Stomach (tissue), 9 donors: Measurements from ENCODE around the gene KIF13A. TPM values are rescaled to one million over a fixed set of nuclear protein-coding genes. Genes with fewer than 3 reads are reported as not detected.

ENCODE experiments used
- DNase-seq, 2 donors: peaks; one replicate each; pipeline versions ENCODE4 v3.0.0 to v3.0.0-alpha.2; 2013 to 2019
- H3K27ac ChIP-seq, 5 donors: fragments of 200-600 bp in 4 of 5; sonication (generic) in 4 of 5; one replicate each; pipeline ENCODE4 v1.5.1; 2013 to 2019; ENCODE audit warnings: mild to moderate bottlenecking in 1 of 5, moderate library complexity in 1 of 5
- H3K27me3 ChIP-seq, 3 donors: fragments of 200-600 bp; sonication (generic); one replicate each; pipeline ENCODE4 v1.5.1; 2017 to 2019; ENCODE audit warnings: mixed run types in 1 of 3
- H3K36me3 ChIP-seq, 4 donors: fragments of 200-600 bp; sonication (generic); 1 replicate in 3 of 4; 2 replicates in 1 of 4; pipeline ENCODE4 v1.5.1; 2016 to 2019
- H3K4me1 ChIP-seq, 4 donors: fragments of 200-600 bp; sonication (generic); one replicate each; pipeline ENCODE4 v1.5.1; 2016 to 2019
- H3K4me3 ChIP-seq, 4 donors: fragments of 200-600 bp; sonication (generic) in 3 of 4; one replicate each; pipeline ENCODE4 v1.5.1; 2016 to 2019; ENCODE audit warnings: mild to moderate bottlenecking in 1 of 4
- H3K9me3 ChIP-seq, 4 donors: fragments of 200-600 bp; sonication (generic); one replicate each; pipeline ENCODE4 v1.5.1; 2016 to 2019
- EP300 ChIP-seq: sonication (generic); formaldehyde crosslinking; IDR thresholded peaks from one replicate; pipeline ENCODE4 v1.6.1; 2017; ENCODE audit warnings: antibody characterized with exemption
- POLR2A ChIP-seq, 4 donors: fragments of 450-650 bp; IDR thresholded peaks; one replicate each; pipeline ENCODE4 v1.6.1; 2016; ENCODE audit warnings: antibody characterized with exemption in 4 of 4, control low read depth in 2 of 4, mild to moderate bottlenecking in 1 of 4, moderate library complexity in 1 of 4
- POLR2AphosphoS5 ChIP-seq, 3 donors: sonication (generic); formaldehyde crosslinking; IDR thresholded peaks; one replicate each; pipeline ENCODE4 v1.6.1; 2016; ENCODE audit warnings: antibody characterized with exemption in 3 of 3
- WGBS, 5 donors: extraction: QIAGEN DNeasy Blood & Tissue Kit in 3 of 5; methylation state at CpG; one replicate each; pipeline versions ENCODE4 v1.1.5 to v1.1.7; 2013 to 2018; 5-methylcytosine and 5-hydroxymethylcytosine counted together
- intact Hi-C: fragments of 100-400 bp; cut with DNase I; formaldehyde crosslinking; loops from one replicate; pipeline ENCODE4 v1.15.1; 2023; ENCODE audit warnings: low total_unique reads
- polyA plus RNA-seq, 3 donors: library from polyadenylated mRNA; stranded (reverse); fragments of 200-250 nt; gene quantifications; one replicate each; pipeline ENCODE4 v1.2.3, GENCODE V29; 2013
- total RNA-seq, 5 donors: library from RNA; depleted of rRNA; stranded (reverse); fragments of >200 nt; gene quantifications; one replicate each; pipeline versions ENCODE4 v1.1.0 to v1.2.3, GENCODE V29; 2014 to 2016
- TF ChIP-seq, protein P1 (sequence below), 7 experiments: fragments of 450-650 bp in 4 of 7; fragments of 200-600 bp in 3 of 7; sonication (generic) in 3 of 7; IDR thresholded peaks; one replicate each; pipeline ENCODE4 v1.5.1; 2016 to 2019; ENCODE audit warnings: antibody characterized with exemption in 7 of 7, control low read depth in 2 of 7, mild to moderate bottlenecking in 1 of 7
- donor health status: healthy with polysubstance abuse.
- donor health status: Bipolar disorder and iron deficiency.
- donor health status: healthy.

KIF13A gene
- total and polyA plus RNA-seq, 8 donors: 9.2 to 60.6 (median 23.6) TPM

DNA sequence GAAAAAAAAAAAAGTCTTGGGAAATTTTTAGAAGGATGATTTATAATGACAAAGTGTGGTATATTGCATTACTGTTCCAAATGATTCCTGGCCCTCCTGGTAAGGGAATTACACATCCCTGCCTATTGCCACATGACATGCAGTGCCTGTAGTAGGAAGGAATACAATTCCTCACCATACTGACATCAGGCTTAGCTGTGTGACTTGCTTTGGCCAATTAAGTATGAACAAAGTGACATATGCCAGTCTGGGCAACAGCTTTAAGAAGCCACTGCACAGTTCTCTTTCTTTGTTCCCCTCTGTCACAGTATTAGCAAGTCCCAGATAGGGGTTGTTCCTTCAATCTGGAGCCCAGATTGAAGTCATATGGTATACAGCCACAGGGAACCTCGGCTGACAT, 100.5 kb downstream of the KIF13A start:
- no peaks in the 10 kb centered on the region for H3K27me3 ChIP-seq
- H3K36me3 ChIP-seq: no peaks in the 10 kb centered on the region
- H3K9me3 ChIP-seq: no peaks in the 10 kb centered on the region
- H3K27ac ChIP-seq: no peak overlapping the region
- TF ChIP-seq EP300 (no peak), POLR2A (IDR thresholded peaks at IDR 0.05) (no peak), POLR2AphosphoS5 (IDR thresholded peaks at IDR 0.05) (no peak)
- TF ChIP-seq, protein P1, sequence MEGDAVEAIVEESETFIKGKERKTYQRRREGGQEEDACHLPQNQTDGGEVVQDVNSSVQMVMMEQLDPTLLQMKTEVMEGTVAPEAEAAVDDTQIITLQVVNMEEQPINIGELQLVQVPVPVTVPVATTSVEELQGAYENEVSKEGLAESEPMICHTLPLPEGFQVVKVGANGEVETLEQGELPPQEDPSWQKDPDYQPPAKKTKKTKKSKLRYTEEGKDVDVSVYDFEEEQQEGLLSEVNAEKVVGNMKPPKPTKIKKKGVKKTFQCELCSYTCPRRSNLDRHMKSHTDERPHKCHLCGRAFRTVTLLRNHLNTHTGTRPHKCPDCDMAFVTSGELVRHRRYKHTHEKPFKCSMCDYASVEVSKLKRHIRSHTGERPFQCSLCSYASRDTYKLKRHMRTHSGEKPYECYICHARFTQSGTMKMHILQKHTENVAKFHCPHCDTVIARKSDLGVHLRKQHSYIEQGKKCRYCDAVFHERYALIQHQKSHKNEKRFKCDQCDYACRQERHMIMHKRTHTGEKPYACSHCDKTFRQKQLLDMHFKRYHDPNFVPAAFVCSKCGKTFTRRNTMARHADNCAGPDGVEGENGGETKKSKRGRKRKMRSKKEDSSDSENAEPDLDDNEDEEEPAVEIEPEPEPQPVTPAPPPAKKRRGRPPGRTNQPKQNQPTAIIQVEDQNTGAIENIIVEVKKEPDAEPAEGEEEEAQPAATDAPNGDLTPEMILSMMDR (IDR thresholded peaks at IDR 0.05): no peak
- peaks cover 9 to 54% (median 29%) of the 10 kb centered on the region in 4 donors for H3K4me1 ChIP-seq
- intact Hi-C loops: no loop called here
- 79 to 94% (median 90%) methylated on average over 1 of the region's 1 CpG for WGBS, 5 donors
- no peak for DNase-seq
- no peak overlapping the region for H3K4me3 ChIP-seq

DNA sequence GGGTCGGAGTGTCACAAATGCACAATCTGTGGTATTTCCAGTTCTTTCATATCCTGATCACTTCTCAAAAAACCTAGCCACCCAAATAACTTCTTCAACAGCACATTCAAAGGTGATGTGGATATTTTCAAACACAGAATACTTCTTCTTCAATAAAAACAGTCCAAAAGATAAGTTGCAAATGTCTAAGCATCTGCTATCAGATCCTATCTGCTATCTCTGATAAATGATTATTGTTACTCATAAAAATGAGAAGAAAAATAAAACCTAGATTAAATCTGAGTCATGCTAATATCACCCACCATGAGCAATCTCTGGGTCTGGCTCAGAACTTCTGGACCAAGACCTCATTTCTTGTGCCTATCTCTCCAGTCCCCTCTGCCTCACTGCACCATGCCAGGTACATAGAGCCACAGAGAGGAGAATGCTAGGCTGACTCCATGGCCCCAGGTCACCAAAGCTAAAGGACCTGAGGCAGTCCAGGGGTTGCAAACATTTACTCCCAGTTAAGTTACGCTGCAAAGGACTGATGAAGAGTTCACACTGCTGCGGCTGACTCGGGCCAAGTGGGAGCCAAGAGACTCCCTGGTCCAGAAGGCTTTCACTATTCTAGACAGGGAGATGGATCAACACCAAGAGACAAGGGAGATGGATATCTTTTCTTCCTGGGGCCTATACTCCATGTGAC, 101.4 kb downstream of the KIF13A start:
- no peaks in the 10 kb centered on the region for H3K36me3 ChIP-seq
- H3K4me1 ChIP-seq: peaks cover 9 to 59% (median 29%) of the 10 kb centered on the region in 4 donors
- TF ChIP-seq POLR2AphosphoS5 (IDR thresholded peaks at IDR 0.05) (no peak), EP300 (no peak), POLR2A (IDR thresholded peaks at IDR 0.05) (no peak)
- TF ChIP-seq, protein P1 (IDR thresholded peaks at IDR 0.05): no peak
- DNase-seq: no peak
- 85 to 97% (median 97%) methylated on average over 4 of the region's 4 CpGs for WGBS, 5 donors
- no peaks in the 10 kb centered on the region for H3K9me3 ChIP-seq
- no peak overlapping the region for H3K4me3 ChIP-seq
- intact Hi-C loops: no loop called here
- H3K27me3 ChIP-seq: no peaks in the 10 kb centered on the region
- no peak overlapping the region for H3K27ac ChIP-seq

DNA sequence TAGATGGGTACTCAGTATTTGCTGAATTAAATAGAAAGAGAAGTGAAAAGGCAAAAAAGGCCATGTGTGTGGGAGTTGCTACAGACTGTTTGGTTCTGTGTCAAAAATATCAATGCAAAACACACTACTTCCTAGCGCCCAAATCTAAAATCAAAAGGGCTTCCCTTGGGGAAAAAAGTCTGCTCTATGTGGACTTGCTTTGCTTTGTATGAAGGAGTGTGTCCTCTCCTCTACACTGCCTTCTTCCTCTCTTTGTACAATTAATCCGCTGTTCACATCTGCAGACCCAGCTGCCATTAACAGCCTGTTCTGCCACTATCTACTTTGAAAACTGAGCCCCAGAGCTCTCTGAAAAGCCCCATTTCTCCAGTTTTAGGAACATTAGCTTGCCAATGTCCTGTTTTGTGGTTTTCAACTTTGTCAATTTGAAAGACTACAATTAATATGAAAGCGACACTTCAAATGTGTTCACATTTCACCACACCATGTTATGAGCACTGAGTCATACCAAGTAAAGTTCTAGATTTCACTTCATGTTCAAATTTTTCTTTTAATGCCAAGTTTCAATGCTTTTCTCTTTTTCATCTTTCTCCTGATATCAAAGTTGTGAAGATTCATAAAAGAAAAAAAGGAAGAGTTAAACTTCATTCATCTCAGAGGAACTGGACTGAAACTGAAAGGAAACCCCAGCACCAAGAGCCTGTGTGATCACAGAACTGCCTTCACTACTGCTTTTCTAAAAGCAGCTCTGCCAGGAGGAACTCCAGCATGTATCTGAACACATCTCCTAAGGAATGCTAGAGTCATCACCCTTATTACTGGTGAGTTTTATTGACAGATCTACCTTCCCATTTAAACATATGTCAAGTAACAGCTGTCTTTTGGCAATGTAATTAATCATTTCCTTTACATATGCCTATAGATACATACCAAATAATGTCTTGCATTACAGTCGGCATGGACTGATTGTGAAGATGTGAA, 102.6 kb downstream of the KIF13A start:
- H3K27me3 ChIP-seq: no peaks in the 10 kb centered on the region
- no peak overlapping the region for H3K4me3 ChIP-seq
- H3K27ac ChIP-seq: peak overlapping the region in 2 of 5 donors; percentile 41 to 62
- intact Hi-C loops: no loop called here
- no peak for TF ChIP-seq POLR2AphosphoS5 (IDR thresholded peaks at IDR 0.05)
- TF ChIP-seq, protein P1 (IDR thresholded peaks at IDR 0.05): no peak
- no peak for TF ChIP-seq EP300
- no peak for TF ChIP-seq POLR2A (IDR thresholded peaks at IDR 0.05)
- DNase-seq: no peak
- peaks cover 9 to 63% (median 30%) of the 10 kb centered on the region in 4 donors for H3K4me1 ChIP-seq
- WGBS, 5 donors: 51 to 62% (median 56%) methylated on average over 4 of the region's 4 CpGs
- H3K9me3 ChIP-seq: no peaks in the 10 kb centered on the region
- no peaks in the 10 kb centered on the region for H3K36me3 ChIP-seq

DNA sequence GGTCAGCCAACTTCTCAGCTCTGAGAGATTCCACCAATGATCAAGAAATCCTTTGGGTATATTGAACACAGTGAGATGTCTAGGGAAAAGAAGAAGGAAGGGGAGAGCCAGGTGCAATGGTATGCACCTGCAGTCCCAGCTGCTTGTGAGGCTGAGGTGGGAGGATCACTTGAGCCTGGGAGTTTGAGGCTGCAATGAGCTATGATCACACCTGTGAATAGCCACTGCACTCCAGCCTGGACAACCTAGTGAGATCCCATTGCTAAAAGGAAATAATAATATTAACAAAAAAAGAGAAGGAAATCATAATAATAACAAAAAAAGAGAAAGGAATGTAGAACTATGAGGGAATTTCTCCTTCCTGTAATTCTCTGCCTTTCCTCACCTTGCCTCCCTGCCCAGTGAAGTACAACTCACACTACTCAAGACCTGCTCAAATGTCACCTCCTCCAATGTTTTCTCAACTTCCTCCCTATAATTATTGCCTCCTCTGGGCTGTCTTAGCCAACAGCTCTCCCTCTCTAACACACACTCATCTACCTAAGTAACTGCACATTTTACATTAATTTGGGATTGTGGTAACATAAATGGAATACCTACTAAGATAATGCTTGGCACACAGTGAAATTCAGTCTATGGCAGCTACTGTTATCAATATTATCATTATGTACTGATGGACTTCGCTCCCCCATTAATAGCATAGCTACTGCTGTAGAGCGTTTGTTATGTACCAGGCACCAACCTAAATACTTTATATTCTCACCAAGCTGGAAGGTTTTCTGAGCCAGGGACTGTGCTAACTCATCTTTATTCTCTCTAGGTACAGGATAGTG, 103.6 kb downstream of the KIF13A start:
- peak in 1 of 2 donors; percentile 37 for DNase-seq
- 31 to 69% (median 42%) methylated on average over 2 of the region's 2 CpGs for WGBS, 5 donors
- Histone ChIP-seq H3K9me3 (no peaks in the 10 kb centered on the region), H3K27ac (peak overlapping the region in 2 of 5 donors; percentile 41 to 62), H3K27me3 (no peaks in the 10 kb centered on the region), H3K4me1 (peaks cover 9 to 72% (median 34%) of the 10 kb centered on the region in 4 donors), H3K4me3 (no peak overlapping the region), H3K36me3 (no peaks in the 10 kb centered on the region)
- TF ChIP-seq EP300: no peak
- TF ChIP-seq POLR2A (IDR thresholded peaks at IDR 0.05): no peak
- TF ChIP-seq, protein P1 (IDR thresholded peaks at IDR 0.05): no peak
- TF ChIP-seq POLR2AphosphoS5 (IDR thresholded peaks at IDR 0.05): no peak
- intact Hi-C loops: no loop called here
